ENCODE results near the gene DHH. TPM values are rescaled to one million over a fixed set of nuclear protein-coding genes. Genes with fewer than 3 reads are reported as not detected.
"Not testable (repeated sequence)": the region's sequence is repeated elsewhere in the genome, so short reads cannot be mapped to it uniquely, and the experiment has no call there.

The DHH gene
- total RNA-seq, 2 donors from 2014 or later, result 1.2 to 2.4 TPM

DNA sequence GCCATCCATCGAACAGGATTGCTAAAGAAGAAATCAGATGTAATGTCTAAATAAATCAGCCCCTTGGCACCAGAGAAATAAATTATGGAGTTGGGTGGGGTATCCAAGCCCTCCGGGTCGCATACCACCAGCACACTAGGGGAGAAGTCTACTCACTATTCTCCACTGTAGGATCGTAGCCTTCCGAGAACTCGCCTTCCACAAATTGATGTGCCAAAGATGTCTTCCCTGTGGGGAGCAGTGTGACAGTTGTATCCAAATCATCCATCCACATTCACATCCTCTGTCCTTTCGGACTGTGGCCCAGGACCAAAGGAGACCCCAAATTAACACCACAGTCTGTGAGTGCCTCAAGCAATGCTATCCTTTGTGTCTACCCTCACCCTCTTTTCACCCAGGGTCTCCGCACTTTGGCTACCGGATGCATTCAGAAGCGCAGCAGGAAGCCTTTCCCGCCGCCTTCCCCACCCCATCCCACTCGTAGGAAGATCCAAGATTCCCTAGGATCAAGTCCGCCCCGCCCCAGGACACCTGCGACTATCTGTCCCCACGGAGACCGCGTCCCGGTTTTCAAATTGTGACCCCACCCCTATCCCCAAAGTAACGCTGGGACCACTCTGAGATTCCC, 25.6 kb downstream of the DHH start:
- H3K4me3 ChIP-seq, result peak overlapping the region; percentile 86
- no peak for DNase-seq (ENCODE audit: low spot score)
- peaks cover 9 to 12% of the 10 kb centered on the region in 2 donors for H3K4me1 ChIP-seq (ENCODE audit: control insufficient read depth in 1 of 2, low read depth in 2 of 2)
- ATAC-seq (ENCODE audit: insufficient number of reproducible peaks, low FRiP score, low read depth), result no peak
- TF ChIP-seq, protein P1, sequence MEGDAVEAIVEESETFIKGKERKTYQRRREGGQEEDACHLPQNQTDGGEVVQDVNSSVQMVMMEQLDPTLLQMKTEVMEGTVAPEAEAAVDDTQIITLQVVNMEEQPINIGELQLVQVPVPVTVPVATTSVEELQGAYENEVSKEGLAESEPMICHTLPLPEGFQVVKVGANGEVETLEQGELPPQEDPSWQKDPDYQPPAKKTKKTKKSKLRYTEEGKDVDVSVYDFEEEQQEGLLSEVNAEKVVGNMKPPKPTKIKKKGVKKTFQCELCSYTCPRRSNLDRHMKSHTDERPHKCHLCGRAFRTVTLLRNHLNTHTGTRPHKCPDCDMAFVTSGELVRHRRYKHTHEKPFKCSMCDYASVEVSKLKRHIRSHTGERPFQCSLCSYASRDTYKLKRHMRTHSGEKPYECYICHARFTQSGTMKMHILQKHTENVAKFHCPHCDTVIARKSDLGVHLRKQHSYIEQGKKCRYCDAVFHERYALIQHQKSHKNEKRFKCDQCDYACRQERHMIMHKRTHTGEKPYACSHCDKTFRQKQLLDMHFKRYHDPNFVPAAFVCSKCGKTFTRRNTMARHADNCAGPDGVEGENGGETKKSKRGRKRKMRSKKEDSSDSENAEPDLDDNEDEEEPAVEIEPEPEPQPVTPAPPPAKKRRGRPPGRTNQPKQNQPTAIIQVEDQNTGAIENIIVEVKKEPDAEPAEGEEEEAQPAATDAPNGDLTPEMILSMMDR (IDR thresholded peaks at IDR 0.05), result no peak
- no peaks in the 10 kb centered on the region for H3K36me3 ChIP-seq
- no peaks in the 10 kb centered on the region for H3K9me3 ChIP-seq
- no peak overlapping the region for H3K27ac ChIP-seq
- no peaks in the 10 kb centered on the region for H3K27me3 ChIP-seq (replicated peaks; ENCODE audit: insufficient read depth)

DNA sequence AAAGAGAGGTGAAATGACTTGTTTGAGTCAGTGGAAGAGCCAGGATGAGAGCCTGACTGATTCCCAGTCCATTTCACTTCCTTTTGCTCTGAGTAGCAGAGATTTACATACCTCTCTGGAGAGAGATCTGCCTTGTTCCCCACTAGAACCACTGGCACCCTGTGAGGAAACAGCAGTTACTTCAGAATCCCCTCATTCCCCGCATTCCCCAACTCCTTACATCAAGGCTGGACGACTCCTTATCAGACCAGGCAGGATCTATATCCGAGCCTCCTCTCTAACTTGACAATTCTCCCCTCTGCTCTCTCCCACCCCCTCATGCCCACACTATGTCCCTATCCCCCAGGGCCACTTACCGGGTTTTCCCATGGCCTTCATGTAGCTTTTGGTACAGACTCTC, 28.5 kb downstream of the DHH start:
- Histone ChIP-seq H3K4me1 (ENCODE audit: control insufficient read depth in 1 of 2, low read depth in 2 of 2) (peaks cover 9 to 19% of the 10 kb centered on the region in 2 donors), H3K27ac (no peak overlapping the region), H3K27me3 (replicated peaks; ENCODE audit: insufficient read depth) (no peaks in the 10 kb centered on the region), H3K36me3 (no peaks in the 10 kb centered on the region), H3K9me3 (no peaks in the 10 kb centered on the region), H3K4me3 (no peak overlapping the region)
- DNase-seq (ENCODE audit: low spot score) (no peak), ATAC-seq (ENCODE audit: insufficient number of reproducible peaks, low FRiP score, low read depth) (no peak)
- TF ChIP-seq, protein P1 (IDR thresholded peaks at IDR 0.05), result no peak

DNA sequence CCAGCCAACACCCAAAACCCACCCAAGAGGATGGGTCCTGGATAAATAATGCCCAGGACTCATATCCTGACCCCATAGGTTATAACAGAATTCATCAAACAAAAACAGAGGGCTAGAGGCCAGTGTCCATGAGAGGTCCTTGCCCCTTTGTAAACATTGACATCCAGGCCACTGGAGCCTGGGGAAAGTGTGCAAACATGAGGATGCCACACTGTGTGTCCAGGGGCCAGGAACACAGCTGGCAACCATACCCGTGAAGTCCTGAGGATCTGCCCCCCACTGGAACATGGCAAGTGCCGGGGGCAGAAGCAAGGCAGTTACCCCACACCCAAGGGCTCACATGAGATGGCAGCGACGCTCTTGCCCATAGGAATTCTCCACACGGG, 29.8 kb downstream of the DHH start:
- Histone ChIP-seq H3K27ac (no peak overlapping the region), H3K4me1 (ENCODE audit: control insufficient read depth in 1 of 2, low read depth in 2 of 2) (peaks cover 5 to 16% of the 10 kb centered on the region in 2 donors), H3K36me3 (no peaks in the 10 kb centered on the region), H3K27me3 (replicated peaks; ENCODE audit: insufficient read depth) (no peaks in the 10 kb centered on the region), H3K4me3 (no peak overlapping the region), H3K9me3 (no peaks in the 10 kb centered on the region)
- TF ChIP-seq, protein P1 (IDR thresholded peaks at IDR 0.05), result no peak
- ATAC-seq (ENCODE audit: insufficient number of reproducible peaks, low FRiP score, low read depth) (no peak), DNase-seq (ENCODE audit: low spot score) (no peak)

DNA sequence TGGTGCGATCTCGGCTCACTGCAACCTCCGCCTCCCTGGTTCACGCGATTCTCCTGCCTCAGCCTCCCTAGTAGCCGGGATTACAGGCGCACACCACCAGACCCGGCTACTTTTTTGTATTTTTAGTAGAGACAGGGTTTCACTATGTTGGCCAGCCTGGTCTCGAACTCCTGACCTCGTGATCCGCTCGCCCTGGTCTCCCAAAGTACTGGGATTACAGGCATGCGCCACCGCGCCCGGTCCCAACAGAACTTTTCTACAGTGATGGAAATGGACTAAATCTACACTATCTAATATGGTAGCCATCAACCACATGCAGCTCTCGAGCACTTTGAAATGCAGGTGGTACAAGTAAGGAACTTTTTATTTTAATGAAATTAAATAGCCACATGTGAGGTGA, 32.7 kb downstream of the DHH start:
- DNase-seq (ENCODE audit: low spot score); ATAC-seq (ENCODE audit: insufficient number of reproducible peaks, low FRiP score, low read depth); H3K4me3 ChIP-seq: not testable (repeated sequence)

DNA sequence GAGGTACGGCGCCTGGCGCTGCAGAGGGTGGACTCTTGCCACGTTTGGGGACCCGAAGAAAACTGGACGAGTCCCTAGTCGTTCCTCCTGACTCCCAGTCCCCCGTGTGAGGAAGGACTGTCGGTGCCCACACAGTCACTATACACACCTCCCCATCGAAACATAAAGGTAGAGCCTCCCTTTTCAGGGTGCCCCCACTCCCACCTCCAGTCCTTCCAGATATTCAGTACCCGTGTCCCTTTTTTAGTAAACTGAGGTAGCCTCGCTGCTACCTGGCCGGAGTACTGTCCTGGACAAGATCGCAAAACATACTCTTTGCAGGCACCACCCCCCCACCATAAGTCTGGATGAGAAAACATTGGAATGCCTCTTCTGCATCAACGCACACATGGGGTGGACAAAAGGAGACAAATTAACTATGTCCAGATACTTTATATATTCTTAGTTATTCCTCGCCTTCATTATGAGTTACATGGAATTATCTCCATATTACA, 33.4 kb downstream of the DHH start:
- no peak for ATAC-seq (ENCODE audit: insufficient number of reproducible peaks, low FRiP score, low read depth)
- Histone ChIP-seq H3K9me3 (no peaks in the 10 kb centered on the region), H3K4me1 (ENCODE audit: control insufficient read depth in 1 of 2, low read depth in 2 of 2) (peaks cover 24 to 37% of the 10 kb centered on the region in 2 donors), H3K27me3 (replicated peaks; ENCODE audit: insufficient read depth) (no peaks in the 10 kb centered on the region), H3K36me3 (no peaks in the 10 kb centered on the region), H3K4me3 (peak overlapping the region; percentile 94), H3K27ac (peak overlapping the region; percentile 94 to 97)
- TF ChIP-seq, protein P1 (IDR thresholded peaks at IDR 0.05), result no peak
- no peak for DNase-seq (ENCODE audit: low spot score)

More for the DNA sequence above, 32.7 kb downstream of the DHH start:
- H3K4me1 ChIP-seq (ENCODE audit: control insufficient read depth in 1 of 2, low read depth in 2 of 2), result peaks cover 18 to 30% of the 10 kb centered on the region in 2 donors
- H3K27ac ChIP-seq; H3K27me3 ChIP-seq (replicated peaks; ENCODE audit: insufficient read depth); H3K9me3 ChIP-seq; H3K36me3 ChIP-seq: not testable (repeated sequence)
